Astrocyte of the spinal cord (primary cell): ENCODE data around the gene PHC3.

Experiments used
- DNase-seq: peaks from one replicate; pipeline ENCODE4 v3.0.0; 2011; ENCODE audit warnings: low read depth, low spot score
- H3K4me3 ChIP-seq: 2 replicates; pipeline ENCODE4 v1.5.1; 2011; ENCODE audit warnings: low read depth, mild to moderate bottlenecking, low read length, moderate library complexity
- in situ Hi-C: cut with HindIII; loops from 2 replicates; pipeline ENCODE4 v1.10.0; 2017; ENCODE audit warnings: low sequenced_read_pairs
- TF ChIP-seq, protein P1 (sequence below): IDR thresholded peaks from 2 replicates; pipeline ENCODE4 v1.5.1; 2012; ENCODE audit warnings: low read depth, mild to moderate bottlenecking, low read length, inconsistent platforms

PHC3 gene

DNA sequence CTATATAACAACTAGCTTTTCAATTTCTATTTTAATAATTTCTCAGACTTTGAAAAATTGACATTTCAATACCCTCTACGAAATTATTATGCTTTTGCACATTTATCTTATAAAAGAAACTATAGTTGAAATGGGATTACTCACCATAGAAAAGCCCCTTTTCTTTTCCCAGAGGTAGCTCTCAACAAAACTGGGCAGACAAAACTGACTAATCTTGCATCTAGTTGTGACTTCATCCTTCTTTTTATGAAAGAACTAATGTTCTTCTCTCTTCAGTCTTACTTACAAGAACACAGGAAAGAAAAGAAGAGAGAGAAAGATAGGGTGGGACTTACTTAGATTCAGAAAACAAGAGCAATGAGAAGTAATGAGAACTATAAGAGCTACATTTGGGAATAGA lies 82.8 kb downstream of the PHC3 start:
- TF ChIP-seq, protein P1, sequence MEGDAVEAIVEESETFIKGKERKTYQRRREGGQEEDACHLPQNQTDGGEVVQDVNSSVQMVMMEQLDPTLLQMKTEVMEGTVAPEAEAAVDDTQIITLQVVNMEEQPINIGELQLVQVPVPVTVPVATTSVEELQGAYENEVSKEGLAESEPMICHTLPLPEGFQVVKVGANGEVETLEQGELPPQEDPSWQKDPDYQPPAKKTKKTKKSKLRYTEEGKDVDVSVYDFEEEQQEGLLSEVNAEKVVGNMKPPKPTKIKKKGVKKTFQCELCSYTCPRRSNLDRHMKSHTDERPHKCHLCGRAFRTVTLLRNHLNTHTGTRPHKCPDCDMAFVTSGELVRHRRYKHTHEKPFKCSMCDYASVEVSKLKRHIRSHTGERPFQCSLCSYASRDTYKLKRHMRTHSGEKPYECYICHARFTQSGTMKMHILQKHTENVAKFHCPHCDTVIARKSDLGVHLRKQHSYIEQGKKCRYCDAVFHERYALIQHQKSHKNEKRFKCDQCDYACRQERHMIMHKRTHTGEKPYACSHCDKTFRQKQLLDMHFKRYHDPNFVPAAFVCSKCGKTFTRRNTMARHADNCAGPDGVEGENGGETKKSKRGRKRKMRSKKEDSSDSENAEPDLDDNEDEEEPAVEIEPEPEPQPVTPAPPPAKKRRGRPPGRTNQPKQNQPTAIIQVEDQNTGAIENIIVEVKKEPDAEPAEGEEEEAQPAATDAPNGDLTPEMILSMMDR: no peak
- in situ Hi-C loops: no loop called here
- no peak overlapping the region for H3K4me3 ChIP-seq
- no peak for DNase-seq

DNA sequence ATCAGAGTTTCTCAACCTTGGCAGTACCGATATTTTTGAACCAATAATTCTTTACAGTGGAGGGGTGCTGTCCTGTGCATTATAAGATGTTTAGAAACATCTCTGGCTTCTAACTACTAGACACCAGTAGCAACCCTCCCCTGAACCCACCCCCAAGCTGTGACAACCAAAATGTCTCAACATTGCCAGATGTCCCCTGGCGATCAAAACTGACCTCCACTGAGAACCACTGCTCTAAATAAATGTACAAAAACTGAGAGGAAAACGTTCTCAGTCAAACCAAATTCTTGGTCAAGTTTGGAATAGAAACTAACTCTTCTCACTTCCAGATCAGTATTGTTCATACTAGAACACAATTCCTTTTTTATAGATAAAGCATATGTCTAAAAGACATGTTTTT lies 85.2 kb downstream of the PHC3 start:
- TF ChIP-seq, protein P1: no peak
- in situ Hi-C loops: no loop called here
- H3K4me3 ChIP-seq: no peak overlapping the region
- no peak for DNase-seq

DNA sequence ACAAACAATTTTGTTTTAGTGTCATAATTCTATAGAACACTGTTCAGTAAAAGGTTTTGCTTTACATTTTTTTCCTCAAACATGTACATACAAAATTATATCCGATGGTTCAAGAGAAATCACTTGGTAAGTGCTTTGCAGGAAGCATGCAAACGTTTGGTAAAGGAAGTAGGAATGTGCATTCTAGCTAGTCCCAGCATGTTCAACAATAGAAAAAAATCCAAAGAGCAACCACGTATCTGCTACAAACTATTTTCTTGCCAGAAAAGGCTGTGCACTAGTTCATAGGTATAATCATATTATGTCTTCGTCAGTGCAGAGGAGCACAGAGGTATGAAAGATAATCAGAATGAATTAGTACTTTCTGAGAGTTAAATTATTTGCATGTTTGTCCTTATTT lies 85.8 kb downstream of the PHC3 start:
- TF ChIP-seq, protein P1: no peak
- DNase-seq: no peak
- in situ Hi-C loops: no loop called here

DNA sequence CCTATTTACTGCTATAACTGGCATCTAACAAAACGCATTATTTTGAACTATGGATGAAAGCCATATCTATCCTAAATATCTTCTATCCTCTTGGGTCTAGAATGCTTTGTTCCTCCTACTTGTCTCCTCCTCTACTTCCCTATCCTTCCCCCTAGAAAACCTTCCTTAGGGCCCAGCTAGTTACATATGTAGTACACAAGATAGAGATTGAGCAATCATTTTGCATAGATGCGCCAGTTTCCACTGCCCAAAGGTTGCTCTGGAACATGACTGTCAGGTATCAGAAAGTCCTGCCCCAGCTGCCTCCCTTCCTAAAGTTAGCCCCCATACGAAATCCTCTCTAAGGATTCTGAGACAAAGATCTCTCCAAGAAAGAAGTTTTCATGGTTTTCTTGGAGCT lies 88.6 kb downstream of the PHC3 start:
- TF ChIP-seq, protein P1: no peak
- H3K4me3 ChIP-seq: no peak overlapping the region
- no peak for DNase-seq
- in situ Hi-C loops: no loop called here

More for the DNA sequence above, 85.8 kb downstream of the PHC3 start:
- no peak overlapping the region for H3K4me3 ChIP-seq

DNA sequence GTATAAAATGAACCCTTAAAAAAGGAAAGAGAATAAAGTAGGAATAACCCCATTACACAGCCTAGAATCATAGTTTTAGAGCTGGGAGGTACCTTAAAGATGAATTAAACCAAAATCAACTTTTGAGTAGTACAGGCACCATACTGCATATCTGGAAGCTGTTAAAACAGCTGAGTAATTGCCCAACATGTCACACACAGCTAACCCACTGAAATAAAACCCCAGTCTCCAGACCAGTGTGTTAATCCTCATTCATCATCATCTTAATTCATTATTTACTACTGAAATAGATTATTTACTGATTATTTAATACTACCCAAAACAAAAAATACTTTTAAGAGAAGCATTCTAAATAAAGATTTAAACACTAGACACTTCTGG lies 90.9 kb downstream of the PHC3 start:
- in situ Hi-C loops: no loop called here
- no peak overlapping the region for H3K4me3 ChIP-seq
- TF ChIP-seq, protein P1: no peak
- no peak for DNase-seq

DNA sequence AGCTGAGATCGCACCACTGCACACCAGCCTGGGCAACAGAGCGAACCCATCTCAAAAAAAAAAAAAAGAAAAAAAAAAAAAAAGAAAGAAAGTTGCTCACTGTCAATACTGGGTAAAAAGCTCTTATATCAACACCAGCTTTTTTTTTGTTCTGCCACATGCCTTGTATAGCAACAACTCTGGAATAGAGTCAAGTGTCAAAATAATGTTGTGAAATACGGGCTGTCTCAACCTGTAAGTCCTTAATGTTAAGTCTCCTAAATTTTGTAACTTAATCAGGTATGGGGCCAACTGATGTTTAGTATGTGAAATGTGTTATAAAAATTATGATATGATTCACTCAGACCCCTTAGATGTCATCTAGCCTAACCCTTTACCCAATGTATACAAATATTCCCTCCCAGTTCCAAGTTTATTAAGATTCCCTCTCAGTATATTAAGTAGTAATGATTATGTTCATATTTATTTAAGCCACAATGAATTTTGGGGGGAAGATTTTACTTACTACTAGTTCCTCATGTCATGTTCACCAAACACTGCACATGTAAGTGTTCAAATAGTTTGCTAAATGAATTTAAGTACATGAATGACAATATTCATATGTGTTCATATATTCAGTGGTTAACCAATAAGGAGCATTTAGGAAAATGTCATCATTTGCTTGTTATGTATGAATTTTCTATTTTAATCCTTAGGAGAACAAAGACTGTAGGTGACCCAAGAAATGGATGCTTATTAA lies 91.5 kb downstream of the PHC3 start:
- in situ Hi-C loops: no loop called here
- H3K4me3 ChIP-seq: no peak overlapping the region
- TF ChIP-seq, protein P1: no peak
- DNase-seq: no peak
